HEK293 (cell line): ENCODE data around the gene LY6G6D.

ENCODE experiments used
- CTCF ChIA-PET: fragments of 350-600 bp; formaldehyde crosslinking; extraction: SDS; loops from one replicate; lab custom pipeline; 2021; ENCODE audit warnings: antibody characterized with exemption; lab: Yijun Ruan, JAX
- POLR2A ChIA-PET: fragments of 300-600 bp; formaldehyde crosslinking; extraction: SDS; loops from one replicate; lab custom pipeline; 2020; ENCODE audit warnings: antibody characterized with exemption, inconsistent platforms; lab: Yijun Ruan, JAX
- H3K27ac ChIP-seq: fragments of 200-500 bp; sonication (Bioruptor generic); 2 replicates; pipeline ENCODE4 v1.5.1; 2014; ENCODE audit warnings: low read depth, low read length, control low read depth, inconsistent platforms; ENCODE audit errors: extremely low read depth
- H3K36me3 ChIP-seq, 2 experiments: fragments of 200-500 bp in 1 of 2; sonication (Bioruptor generic) in 1 of 2; 1 replicate in 1 of 2; 2 replicates in 1 of 2; pipeline ENCODE4 v1.5.1; 2014 to 2017; ENCODE audit warnings: inconsistent platforms in 2 of 2, low read length in 2 of 2; ENCODE audit not compliant: control insufficient read depth in 2 of 2, insufficient read depth in 1 of 2
- H3K4me1 ChIP-seq: fragments of 200-500 bp; sonication (Bioruptor generic); 2 replicates; pipeline ENCODE4 v1.5.1; 2014; ENCODE audit warnings: mild to moderate bottlenecking, low read length, inconsistent platforms; ENCODE audit not compliant: control insufficient read depth, insufficient read depth
- H3K4me3 ChIP-seq: 2 replicates; pipeline ENCODE4 v1.5.1; 2011; ENCODE audit warnings: low read depth, mild to moderate bottlenecking, control low read depth, low read length, moderate library complexity
- H3K9me3 ChIP-seq: fragments of 200-500 bp; sonication (Bioruptor generic); 2 replicates; pipeline ENCODE4 v1.5.1; 2014; ENCODE audit warnings: low read depth, low read length, inconsistent platforms; ENCODE audit not compliant: control insufficient read depth, insufficient read depth
- EGR2 ChIP-seq: fragments of 450-650 bp; formaldehyde crosslinking; IDR thresholded peaks from 2 replicates; pipeline ENCODE4 v1.5.1; 2016; ENCODE audit warnings: low read depth, missing biosample characterization, missing genetic modification characterization
- KLF7 ChIP-seq: fragments of 450-650 bp; formaldehyde crosslinking; IDR thresholded peaks from 2 replicates; pipeline ENCODE4 v1.5.1; 2016; ENCODE audit warnings: missing biosample characterization, missing genetic modification characterization, borderline replicate concordance
- KLF8 ChIP-seq: fragments of 450-650 bp; formaldehyde crosslinking; IDR thresholded peaks from 2 replicates; pipeline ENCODE4 v1.5.1; 2016; ENCODE audit warnings: missing biosample characterization, missing genetic modification characterization
- OSR2 ChIP-seq: fragments of 450-650 bp; formaldehyde crosslinking; IDR thresholded peaks from 2 replicates; pipeline ENCODE4 v1.5.1; 2016; ENCODE audit warnings: missing biosample characterization, missing genetic modification characterization
- PRDM4 ChIP-seq: fragments of 450-650 bp; formaldehyde crosslinking; IDR thresholded peaks from 2 replicates; pipeline ENCODE4 v1.5.1; 2017; ENCODE audit warnings: missing biosample characterization, missing genetic modification characterization
- ZBTB1 ChIP-seq: fragments of 450-650 bp; formaldehyde crosslinking; IDR thresholded peaks from 2 replicates; pipeline ENCODE4 v1.5.1; 2016; ENCODE audit warnings: missing biosample characterization, missing genetic modification characterization
- ZFP37 ChIP-seq: fragments of 450-650 bp; formaldehyde crosslinking; IDR thresholded peaks from 2 replicates; pipeline ENCODE4 v1.5.1; 2016; ENCODE audit warnings: missing biosample characterization, missing genetic modification characterization
- ZNF155 ChIP-seq: fragments of 450-650 bp; formaldehyde crosslinking; IDR thresholded peaks from 2 replicates; pipeline ENCODE4 v1.5.1; 2016; ENCODE audit warnings: missing biosample characterization, missing genetic modification characterization
- ZNF184 ChIP-seq: fragments of 450-650 bp; IDR thresholded peaks from 2 replicates; pipeline ENCODE4 v1.5.1; 2018; ENCODE audit warnings: missing biosample characterization, mild to moderate bottlenecking, missing genetic modification characterization
- ZNF214 ChIP-seq: fragments of 450-650 bp; formaldehyde crosslinking; IDR thresholded peaks from 2 replicates; pipeline ENCODE4 v1.5.1; 2017; ENCODE audit warnings: missing biosample characterization, mild to moderate bottlenecking, missing genetic modification characterization, borderline replicate concordance
- ZNF239 ChIP-seq: fragments of 450-650 bp; formaldehyde crosslinking; IDR thresholded peaks from 2 replicates; pipeline ENCODE4 v1.5.1; 2016; ENCODE audit warnings: missing biosample characterization, missing genetic modification characterization
- ZNF335 ChIP-seq: fragments of 450-650 bp; formaldehyde crosslinking; conservative IDR thresholded peaks from 2 replicates; pipeline ENCODE4 v1.5.1; 2016; ENCODE audit warnings: missing biosample characterization, missing genetic modification characterization
- ZNF354C ChIP-seq: fragments of 450-650 bp; formaldehyde crosslinking; IDR thresholded peaks from 2 replicates; pipeline ENCODE4 v1.5.1; 2016; ENCODE audit warnings: missing biosample characterization, missing genetic modification characterization, low read depth, borderline replicate concordance
- ZNF416 ChIP-seq: fragments of 450-650 bp; formaldehyde crosslinking; IDR thresholded peaks from 2 replicates; pipeline ENCODE4 v1.5.1; 2016; ENCODE audit warnings: missing biosample characterization, missing genetic modification characterization
- ZNF513 ChIP-seq: fragments of 450-650 bp; IDR thresholded peaks from 2 replicates; pipeline ENCODE4 v1.5.1; 2018; ENCODE audit warnings: missing biosample characterization, missing genetic modification characterization
- ZNF518A ChIP-seq: fragments of 450-650 bp; formaldehyde crosslinking; conservative IDR thresholded peaks from 2 replicates; pipeline ENCODE4 v1.5.1; 2016; ENCODE audit warnings: low read depth, missing biosample characterization, missing genetic modification characterization
- ZNF530 ChIP-seq: fragments of 450-650 bp; formaldehyde crosslinking; IDR thresholded peaks from 2 replicates; pipeline ENCODE4 v1.5.1; 2016; ENCODE audit warnings: low read depth, missing biosample characterization, missing genetic modification characterization
- ZNF621 ChIP-seq: fragments of 450-650 bp; formaldehyde crosslinking; IDR thresholded peaks from 2 replicates; pipeline ENCODE4 v1.5.1; 2017; ENCODE audit warnings: missing biosample characterization, missing genetic modification characterization
- ZNF626 ChIP-seq: fragments of 450-650 bp; sonication (Bioruptor Pico); formaldehyde crosslinking; IDR thresholded peaks from 2 replicates; pipeline ENCODE4 v1.5.1; 2018; ENCODE audit warnings: missing biosample characterization, missing genetic modification characterization, inconsistent platforms
- ZNF629 ChIP-seq: fragments of 450-650 bp; formaldehyde crosslinking; IDR thresholded peaks from 2 replicates; pipeline ENCODE4 v1.5.1; 2017; ENCODE audit warnings: missing biosample characterization, missing genetic modification characterization
- ZNF701 ChIP-seq: fragments of 450-650 bp; formaldehyde crosslinking; IDR thresholded peaks from 2 replicates; pipeline ENCODE4 v1.5.1; 2016; ENCODE audit warnings: missing biosample characterization, missing genetic modification characterization
- ZNF747 ChIP-seq: fragments of 450-650 bp; formaldehyde crosslinking; IDR thresholded peaks from 2 replicates; pipeline ENCODE4 v1.5.1; 2016; ENCODE audit warnings: missing biosample characterization, missing genetic modification characterization
- ZSCAN18 ChIP-seq: fragments of 450-650 bp; formaldehyde crosslinking; IDR thresholded peaks from 2 replicates; pipeline ENCODE4 v1.5.1; 2016; ENCODE audit warnings: missing biosample characterization, missing genetic modification characterization
- TF ChIP-seq, protein P1 (sequence below): fragments of 450-650 bp; formaldehyde crosslinking; IDR thresholded peaks from 2 replicates; pipeline ENCODE4; 2016; ENCODE audit warnings: missing biosample characterization, missing genetic modification characterization

LY6G6D gene

DNA sequence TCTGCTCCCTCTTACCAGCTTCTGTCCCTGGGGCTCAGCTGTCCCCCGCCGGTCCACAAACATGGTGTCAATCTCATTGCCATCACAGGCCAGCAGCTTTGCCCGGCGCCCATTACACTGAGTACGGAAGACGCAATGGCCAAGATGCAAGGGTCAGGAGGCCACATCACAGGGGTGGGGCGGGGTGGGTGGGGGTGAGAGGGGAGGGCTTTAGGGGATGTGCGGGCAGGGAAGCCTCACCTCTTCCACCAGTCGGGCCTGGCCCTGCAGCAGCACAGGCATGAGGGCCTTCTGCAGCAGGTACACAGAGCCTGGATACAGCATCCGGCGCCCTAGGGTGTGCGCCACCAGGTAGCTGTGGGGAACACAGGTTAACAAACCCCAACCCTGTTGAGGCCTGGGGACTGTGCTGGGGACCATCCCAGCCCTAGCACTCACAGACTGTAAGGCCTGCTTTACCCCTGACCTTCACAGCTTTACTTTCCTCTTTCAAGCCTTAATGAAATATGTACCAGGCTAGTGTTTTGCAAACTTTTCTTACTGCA is 23.5 kb upstream of the LY6G6D start:
- no peak overlapping the region for H3K4me3 ChIP-seq
- H3K36me3 ChIP-seq: peaks cover 0 to 74% of the 10 kb centered on the region in 2 experiments; a peak in 2 of 3 replicates
- H3K9me3 ChIP-seq: no peaks in the 10 kb centered on the region
- TF ChIP-seq ZNF239 (tag by site-specific recombination) (no peak), EGR2 (no peak), ZNF416 (no peak), ZNF335 (no peak), ZNF530 (tag by site-specific recombination) (no peak), ZNF626 (tag by site-specific recombination) (no peak), ZNF629 (no peak), ZNF155 (tag by site-specific recombination) (no peak), OSR2 (tag by site-specific recombination) (no peak), ZNF214 (tag by site-specific recombination) (no peak), KLF7 (tag by site-specific recombination) (no peak), ZNF513 (no peak), ZNF621 (tag by site-specific recombination) (no peak), ZFP37 (no peak), PRDM4 (tag by site-specific recombination) (no peak), ZNF701 (tag by site-specific recombination) (no peak)
- ChIA-PET CTCF (interaction anchor here (0.6 to 4.6 kb wide), 8 partner anchors 8 to 197 kb away, joined by 3 to 24 read pairs (median 6); partner anchors contain the start of genes ABHD16A and LY6G5C), POLR2A (interaction anchor here (0.6 to 4.0 kb wide), 6 partner anchors 11 to 1472 kb away, joined by 3 to 30 read pairs (median 6); partner anchors contain the start of genes ABHD16A and HSPA1B)
- H3K4me1 ChIP-seq: no peaks in the 10 kb centered on the region
- no peak overlapping the region for H3K27ac ChIP-seq

DNA sequence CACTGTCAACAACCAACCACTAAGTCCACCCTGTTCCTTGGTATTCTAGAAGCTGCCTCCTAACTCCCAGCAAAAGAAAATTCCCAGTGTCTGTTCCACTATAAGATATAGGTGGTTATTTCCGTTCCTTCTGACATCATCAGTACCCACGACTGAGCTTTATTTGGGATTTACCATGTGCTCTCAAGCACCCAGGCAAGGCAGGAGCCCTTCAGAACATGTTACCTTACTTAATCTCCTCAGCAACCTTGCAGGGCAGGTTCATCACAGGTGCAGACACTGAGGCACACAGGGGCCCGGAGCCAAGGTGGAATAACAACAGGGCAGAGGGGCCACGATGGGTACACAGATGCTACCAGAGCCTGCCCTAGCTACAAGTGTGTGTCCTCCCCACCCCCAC is 22.8 kb upstream of the LY6G6D start:
- Histone ChIP-seq H3K4me1 (no peaks in the 10 kb centered on the region), H3K9me3 (no peaks in the 10 kb centered on the region), H3K36me3 (peaks cover 0 to 73% of the 10 kb centered on the region in 2 experiments; a peak in 2 of 3 replicates), H3K27ac (no peak overlapping the region), H3K4me3 (no peak overlapping the region)
- CTCF ChIA-PET: interaction anchor here (0.6 to 4.6 kb wide), 5 partner anchors 9 to 119 kb away, joined by 3 to 24 read pairs (median 4); partner anchors contain the start of gene LY6G5C
- POLR2A ChIA-PET: interaction anchor here (0.5 to 4.0 kb wide), 5 partner anchors 11 to 143 kb away, joined by 3 to 30 read pairs (median 6); partner anchors contain the start of genes ABHD16A and HSPA1B
- TF ChIP-seq KLF8 (tag by site-specific recombination) (no peak), ZSCAN18 (tag by site-specific recombination) (no peak), ZNF354C (tag by site-specific recombination) (no peak), ZNF747 (tag by site-specific recombination) (no peak), ZNF626 (tag by site-specific recombination) (no peak), ZNF184 (tag by site-specific recombination) (no peak), ZNF518A (tag by site-specific recombination) (no peak), ZBTB1 (tag by site-specific recombination) (no peak)
- TF ChIP-seq, protein P1, sequence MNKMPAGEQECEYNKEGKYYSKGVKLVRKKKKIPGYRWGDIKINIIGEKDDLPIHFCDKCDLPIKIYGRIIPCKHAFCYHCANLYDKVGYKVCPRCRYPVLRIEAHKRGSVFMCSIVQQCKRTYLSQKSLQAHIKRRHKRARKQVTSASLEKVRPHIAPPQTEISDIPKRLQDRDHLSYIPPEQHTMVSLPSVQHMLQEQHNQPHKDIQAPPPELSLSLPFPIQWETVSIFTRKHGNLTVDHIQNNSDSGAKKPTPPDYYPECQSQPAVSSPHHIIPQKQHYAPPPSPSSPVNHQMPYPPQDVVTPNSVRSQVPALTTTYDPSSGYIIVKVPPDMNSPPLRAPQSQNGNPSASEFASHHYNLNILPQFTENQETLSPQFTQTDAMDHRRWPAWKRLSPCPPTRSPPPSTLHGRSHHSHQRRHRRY (tag by site-specific recombination): no peak
